ENCODE data around the gene CTIF. TPM values are rescaled to one million over a fixed set of nuclear protein-coding genes. Genes with fewer than 3 reads are reported as not detected.

CTIF gene
- total RNA-seq, 1 experiment from 2014 or later, result 8.3 TPM

DNA sequence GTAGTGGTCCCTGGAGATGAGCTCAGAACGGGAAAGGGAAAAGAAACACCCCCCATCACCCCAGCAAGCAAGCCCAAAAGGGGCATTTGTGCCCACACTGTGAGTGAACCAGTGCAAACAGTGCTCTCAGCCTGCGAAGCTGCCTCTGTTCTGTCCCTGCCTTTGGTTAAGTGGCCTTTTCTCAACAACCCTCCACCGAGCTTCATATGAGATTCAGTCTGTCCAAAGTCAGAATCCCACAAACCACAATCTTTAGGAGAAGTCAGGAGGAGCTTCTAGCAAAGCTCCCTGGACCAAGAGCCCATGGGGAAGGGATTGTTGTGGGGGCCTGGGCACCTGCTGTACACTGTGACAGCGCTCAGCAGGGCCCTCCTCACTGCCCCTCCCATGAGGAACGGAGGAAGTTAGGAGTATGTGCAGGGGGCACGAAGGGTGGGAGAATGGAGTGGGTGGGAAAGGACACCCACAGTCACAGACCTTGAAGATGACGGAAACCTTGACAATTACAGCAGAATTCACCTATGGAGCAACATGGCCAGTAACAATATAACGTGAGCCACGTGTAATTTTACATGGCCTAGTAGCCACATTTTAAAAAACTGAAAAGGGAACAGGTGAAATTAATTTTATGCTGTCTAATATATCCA, 292.4 kb downstream of the CTIF start:
- no peak for DNase-seq (ENCODE audit: low spot score)

DNA sequence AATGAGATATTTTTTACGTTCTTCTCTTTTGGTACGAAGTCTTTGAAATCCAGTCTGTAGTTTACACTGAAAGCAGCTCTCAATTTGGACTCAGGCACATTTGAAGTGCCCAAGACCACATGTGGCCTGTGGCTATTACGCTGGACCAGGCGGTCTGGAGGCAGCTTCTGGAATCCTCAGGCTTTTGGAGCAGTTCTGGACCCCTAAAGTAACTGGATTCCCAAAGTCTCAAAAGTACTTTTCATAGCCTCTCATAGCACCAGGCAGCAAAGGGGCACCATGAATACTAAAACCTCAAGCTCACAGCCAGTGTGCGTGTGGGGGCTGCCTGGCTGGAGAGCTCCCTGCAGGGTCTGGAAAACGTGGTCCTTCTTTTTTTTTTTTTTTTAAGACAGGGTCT, 293.0 kb downstream of the CTIF start:
- DNase-seq (ENCODE audit: low spot score), result no peak

DNA sequence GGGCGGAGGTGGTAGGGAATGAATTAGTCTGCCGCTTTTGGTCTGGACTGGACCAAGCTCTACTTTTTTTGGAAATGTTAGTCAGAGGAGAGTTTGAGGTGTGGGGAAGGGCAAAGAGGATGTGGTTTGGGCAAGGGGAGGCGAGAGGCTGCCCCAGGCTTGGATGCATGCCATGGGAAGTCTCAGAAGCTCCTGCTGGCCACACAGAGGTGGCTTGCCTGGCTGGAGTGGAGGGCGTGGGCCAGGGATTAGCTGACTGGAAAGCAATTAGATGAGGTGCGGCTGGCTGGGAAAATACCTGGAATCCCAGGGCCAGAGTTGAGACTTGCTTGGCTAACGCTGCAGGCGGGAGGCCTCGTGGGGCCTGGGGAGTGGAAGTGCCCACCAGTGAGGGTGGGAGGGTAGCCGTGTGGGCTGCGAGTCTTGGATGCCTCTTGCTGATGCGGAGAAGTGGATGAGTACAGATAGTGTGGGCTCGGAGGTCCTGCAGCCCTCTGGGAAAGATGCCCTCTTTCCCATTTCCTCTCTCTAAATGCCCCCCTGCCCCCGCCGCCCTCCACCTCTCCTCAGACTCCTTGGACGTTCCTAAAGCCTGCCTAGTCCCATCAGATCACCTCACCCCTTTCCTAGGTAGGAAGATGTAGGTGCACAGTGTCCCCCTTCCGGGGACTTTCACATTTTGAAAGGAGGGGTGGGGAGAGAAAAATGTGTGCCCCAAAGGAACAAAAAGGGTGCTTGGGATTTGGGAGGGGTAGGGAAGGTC, 294.3 kb downstream of the CTIF start:
- peak; percentile 26 for DNase-seq (ENCODE audit: low spot score)

DNA sequence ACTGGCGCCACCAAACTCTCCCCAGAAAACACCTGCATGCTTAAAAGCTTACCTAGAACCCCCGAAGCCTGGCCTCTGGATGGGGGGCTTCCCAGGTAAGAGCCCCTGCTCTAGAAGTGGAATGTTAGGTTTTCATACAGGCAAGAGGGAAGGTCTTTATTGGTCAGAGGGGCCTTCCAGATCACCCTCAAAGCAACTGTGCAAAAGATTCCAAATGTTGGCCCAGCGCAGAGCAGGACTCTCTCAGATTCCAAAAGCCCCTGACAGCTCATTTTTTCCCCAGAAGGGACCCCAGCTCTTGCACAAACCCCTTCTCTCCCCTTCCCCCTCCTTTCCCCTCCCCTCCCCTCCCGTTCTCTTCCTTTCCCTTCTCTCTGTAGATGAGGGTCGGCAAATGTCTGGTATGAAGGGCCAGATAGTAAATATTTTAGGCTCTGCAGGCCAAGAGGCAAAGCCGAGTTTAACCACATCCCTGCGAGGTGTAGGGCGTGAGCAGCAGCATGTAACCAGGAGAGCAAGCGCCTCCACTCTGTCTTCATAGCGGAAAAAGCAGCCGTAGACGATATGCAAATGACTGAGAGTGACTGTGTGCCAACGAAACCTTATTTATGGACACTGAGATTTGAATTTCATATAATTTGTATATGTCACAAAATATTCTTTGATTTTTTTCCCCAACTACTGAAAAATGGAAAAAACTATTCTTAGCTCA, 295.0 kb downstream of the CTIF start:
- DNase-seq (ENCODE audit: low spot score), result no peak

DNA sequence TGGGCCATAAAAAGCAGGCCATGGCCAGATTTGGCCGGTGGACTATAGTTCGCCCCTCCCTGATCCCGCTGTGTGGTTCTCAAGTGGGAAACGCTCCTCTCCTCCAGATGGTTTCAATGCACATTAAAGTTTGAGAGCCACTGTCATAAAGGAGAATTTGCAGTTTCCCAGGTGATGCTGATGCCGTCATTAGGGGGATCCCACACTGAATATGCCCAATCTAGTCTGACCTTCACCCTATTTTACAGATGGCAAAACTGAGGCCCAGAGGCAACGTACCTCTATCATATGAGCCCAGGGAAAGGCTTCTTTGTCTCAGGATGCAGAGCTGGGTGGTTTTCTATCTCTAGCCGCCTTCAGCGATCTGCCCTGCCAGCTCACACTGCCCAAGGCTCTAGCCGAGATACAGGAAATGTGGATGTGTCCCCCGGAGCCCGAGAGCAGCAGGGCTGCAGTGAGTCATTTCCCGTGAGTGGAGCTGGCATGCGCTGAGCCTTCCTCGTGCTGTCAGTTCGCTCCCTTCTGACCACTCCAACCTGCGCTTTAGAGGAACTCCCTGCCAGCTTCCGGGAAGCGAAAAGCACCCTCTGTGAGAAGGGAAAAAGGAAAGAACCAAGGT, 295.7 kb downstream of the CTIF start:
- peak; percentile 77 for DNase-seq (ENCODE audit: low spot score)

DNA sequence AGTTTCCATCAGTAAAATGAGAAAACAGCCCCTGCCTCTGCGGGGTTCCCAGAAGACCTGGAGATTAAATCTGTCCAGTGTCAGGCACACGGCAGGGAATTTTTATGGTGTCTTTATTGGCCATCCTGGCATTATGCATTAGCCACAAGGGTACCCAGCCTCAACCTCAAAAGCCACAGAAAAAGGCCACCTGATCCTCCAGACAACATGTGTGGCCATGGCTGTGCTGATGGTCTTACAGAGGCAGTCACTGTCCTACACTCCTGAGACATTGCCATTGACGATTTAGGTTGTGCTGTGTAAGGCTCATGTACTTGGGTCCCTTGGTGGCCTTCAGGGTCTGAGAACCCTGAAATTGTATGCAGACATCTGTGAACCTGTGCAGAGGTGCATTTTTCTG, 296.3 kb downstream of the CTIF start:
- DNase-seq (ENCODE audit: low spot score), result no peak

DNA sequence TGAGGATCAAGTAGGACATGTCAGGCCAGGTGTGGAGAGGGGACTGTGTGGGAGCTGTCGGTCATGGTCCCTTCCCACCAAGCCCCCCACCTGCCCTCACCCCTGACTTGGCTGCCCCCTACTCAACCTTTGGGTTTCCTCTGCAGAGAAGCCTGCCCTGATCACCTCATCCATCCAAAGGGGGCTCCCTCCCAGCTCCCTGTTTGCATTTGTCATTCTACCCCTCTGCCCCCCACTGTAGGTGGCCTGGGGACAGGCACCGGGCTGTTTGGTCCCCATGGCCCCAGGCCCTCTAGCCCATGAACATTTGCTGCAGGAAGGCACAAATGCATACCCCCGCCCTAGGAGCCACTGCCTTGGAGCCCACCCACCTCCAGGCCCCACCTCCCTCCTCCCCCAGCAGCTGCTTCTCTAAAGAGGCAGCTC, 296.9 kb downstream of the CTIF start:
- DNase-seq (ENCODE audit: low spot score), result no peak

DNA sequence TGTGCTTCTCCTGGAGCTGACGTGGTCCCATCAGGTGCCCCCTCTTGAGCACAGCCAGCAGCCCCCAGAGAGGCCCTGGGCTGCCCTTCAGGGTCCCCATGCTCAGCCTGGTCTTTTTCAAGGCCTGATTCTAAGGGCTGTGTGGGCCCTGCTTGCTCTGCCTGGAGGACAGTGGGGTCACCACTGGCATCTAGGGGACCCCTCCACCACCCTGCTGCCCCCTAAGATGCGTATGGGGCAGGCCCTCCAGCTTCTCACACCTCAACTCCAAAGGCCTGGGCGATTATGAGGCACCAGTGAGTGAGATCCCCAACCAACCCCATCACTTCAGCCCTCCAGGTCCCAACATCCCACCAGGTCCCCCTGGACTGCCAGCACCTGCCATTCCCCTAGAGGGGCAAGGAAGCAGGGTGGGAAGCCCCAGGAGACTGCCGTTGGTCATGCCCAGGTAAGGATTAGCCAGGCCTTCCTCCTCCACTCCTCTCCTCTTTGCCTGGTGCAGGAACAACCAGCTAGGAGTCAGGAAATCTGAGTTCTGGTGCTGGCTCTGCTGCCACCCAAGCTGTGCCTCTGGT, 297.5 kb downstream of the CTIF start:
- DNase-seq (ENCODE audit: low spot score), result no peak

DNA sequence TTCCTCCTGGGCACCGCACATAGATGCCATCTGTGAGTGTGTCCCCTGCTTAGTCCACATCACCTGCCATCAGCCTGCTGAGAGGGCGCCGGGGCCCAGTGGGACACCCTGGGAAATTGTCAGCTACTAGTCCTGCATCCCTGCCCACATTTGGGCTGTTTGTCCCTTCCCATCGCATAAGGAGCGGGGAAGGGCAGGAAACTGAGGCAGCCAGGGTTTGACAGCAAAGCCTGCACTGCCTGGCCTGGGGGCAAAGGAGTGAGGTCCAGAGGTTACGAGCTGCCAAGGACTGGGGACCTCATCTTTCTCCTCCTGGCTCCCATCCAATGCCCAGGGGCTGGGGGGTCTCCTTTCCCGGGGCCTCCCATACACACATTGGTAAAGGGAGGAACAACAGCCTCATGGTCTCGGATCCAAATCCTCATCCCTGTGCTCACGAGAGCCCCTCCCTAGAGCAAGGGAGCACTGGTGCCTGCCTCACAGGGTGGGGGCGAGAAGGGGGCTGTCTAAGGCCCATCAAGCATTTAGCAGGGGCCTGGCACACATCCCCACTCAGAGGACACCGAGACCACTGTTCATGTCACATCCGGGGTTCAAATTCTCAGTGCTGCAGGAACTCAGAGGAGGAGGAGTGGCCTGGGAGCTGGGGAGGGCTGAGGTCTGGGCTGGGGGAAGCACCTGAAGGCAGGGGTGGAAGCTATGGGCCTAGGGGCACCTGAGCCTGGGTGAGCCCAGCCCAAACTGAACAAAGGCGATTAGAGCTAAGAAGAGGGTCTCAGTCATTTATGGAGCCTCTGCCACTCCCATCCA, 298.2 kb downstream of the CTIF start:
- no peak for DNase-seq (ENCODE audit: low spot score)

DNA sequence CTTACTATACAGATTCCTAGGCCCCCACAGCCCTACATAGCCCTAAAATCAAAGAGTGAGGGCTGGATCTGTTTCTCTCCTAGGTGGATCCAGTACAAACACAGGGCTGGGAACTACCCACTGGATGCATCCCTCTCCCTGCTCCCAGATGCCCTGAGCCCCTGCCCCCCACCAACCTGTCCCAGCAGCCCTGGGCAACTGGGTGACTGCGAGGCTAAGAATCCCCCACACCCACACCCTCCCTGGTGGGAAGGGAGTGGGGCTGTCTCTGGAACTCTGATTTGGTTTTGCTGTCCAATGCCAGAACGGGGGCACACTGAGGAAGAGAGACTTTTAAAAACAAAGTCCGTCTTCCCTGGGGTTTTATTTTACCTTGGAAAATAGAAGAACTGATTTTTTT, 298.8 kb downstream of the CTIF start:
- no peak for DNase-seq (ENCODE audit: low spot score)

DNA sequence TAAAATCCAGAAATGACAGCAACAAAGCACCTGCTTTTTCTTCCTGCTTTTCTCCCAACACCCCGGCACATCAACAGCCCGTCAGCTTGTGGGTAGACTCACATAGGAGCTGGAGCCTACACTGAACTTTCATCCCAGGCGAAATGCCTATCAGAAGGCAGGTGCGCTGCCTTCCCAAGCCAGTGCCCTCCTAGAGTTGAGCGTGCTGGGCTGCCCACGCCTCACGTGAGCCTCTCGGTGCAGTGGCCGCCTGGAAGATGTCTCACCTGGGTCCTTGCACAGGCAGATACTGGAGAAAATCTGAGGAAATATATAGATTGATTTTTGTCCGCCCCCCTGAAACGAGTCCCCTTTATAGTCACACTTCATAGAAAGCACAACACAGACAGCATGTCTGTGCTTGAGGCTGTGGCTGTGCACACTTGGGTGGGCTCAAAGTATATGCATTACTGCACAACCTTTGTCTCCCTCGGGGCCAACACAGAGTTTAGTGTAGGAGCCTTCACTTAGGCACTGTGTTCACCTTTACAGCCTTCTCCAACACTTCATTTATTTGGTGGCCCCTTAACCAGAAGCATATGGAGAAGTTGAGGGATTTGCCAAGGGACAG, 299.4 kb downstream of the CTIF start:
- no peak for DNase-seq (ENCODE audit: low spot score)

DNA sequence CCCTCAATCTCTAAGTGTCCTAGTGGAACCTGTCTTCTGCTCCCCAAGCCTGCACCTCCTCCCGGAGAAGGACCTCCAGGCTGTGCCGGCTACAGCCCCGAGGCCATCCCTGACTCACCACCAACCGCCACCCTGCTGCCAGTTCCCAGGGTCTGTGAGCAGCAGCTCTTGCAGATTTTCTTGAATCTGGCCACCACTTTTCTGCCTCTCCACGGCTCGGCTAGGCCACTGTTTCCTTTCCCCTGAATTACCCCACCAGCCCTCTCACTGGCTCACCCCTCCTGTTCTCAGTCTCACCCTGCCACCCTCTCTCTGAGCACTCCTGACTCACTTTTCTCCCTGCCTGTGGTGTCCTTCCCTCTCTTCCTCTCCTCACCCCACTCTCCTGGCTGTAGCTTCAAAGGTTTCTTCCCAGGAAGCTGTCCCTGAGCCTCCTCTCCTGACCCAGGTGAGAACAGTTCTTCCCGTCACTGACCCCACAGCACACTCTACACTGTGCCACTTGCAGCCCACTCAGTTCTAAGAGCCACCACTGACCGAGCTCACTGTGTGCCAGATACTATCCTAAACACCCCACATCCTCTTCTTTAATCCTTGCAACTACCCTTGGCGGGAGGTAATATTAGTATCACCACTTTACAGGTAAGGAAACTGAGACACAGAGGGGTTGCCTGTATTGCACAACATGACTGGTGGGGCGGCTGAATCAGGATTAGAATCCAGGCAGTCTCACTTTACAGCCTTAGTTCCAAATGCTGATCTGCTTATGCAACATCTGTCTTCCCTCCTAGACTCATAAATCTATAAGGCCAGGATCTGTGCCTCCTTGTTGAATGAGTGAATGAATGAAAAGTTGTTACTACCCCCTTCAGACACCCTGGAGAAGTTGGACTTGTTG, 300.3 kb downstream of the CTIF start:
- no peak for DNase-seq (ENCODE audit: low spot score)

DNA sequence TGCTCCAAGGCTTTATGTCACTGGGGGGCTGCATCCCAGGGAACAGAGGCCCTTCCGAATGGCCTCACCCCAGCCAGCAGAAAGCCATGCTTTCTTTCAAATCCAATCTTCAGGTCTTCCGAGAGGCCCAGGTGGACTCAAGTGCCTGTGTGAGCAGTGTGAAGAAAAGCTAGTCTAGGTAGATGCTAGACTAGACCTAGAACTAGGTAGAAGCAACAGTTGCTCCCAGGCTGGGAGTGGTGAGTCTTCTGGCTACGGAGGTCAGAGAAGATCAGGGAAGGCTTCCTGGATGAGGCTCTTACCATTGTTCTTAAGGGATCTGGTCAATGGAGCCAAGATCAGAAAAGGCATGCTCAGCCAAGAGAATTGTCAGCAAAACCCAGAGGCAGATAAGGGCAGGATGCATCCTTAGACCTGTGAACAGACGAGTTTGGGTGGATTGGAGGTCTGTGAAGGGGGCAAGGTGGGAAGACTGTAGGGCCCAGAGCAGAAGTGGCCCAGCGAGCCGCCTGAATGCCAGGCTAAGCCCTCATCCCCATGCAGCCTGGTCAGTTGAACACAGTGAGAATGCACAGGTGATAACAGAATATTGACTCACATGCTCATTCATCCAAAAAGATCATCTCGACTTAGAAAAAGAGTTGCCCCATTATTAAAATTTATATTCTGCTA, 301.1 kb downstream of the CTIF start:
- no peak for DNase-seq (ENCODE audit: low spot score)

DNA sequence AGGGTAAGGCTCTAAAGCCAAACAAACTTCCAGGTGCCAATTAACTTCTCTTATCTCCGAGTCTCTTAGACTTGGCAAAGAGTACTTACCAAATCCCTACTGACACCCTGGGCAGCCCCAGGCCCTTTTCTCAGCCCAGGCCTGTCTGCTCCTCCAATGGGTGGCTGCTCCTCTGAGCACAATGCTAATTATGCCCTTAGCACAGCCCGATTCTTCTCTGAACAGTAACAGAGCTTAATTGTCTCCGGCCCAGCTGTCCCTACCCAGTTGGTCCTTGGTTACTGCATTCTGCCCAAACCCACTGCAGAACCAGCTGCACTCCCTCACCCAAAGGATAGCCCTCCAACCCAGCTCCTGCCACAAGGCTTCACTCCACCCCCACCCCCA, 301.7 kb downstream of the CTIF start:
- DNase-seq (ENCODE audit: low spot score), result no peak

DNA sequence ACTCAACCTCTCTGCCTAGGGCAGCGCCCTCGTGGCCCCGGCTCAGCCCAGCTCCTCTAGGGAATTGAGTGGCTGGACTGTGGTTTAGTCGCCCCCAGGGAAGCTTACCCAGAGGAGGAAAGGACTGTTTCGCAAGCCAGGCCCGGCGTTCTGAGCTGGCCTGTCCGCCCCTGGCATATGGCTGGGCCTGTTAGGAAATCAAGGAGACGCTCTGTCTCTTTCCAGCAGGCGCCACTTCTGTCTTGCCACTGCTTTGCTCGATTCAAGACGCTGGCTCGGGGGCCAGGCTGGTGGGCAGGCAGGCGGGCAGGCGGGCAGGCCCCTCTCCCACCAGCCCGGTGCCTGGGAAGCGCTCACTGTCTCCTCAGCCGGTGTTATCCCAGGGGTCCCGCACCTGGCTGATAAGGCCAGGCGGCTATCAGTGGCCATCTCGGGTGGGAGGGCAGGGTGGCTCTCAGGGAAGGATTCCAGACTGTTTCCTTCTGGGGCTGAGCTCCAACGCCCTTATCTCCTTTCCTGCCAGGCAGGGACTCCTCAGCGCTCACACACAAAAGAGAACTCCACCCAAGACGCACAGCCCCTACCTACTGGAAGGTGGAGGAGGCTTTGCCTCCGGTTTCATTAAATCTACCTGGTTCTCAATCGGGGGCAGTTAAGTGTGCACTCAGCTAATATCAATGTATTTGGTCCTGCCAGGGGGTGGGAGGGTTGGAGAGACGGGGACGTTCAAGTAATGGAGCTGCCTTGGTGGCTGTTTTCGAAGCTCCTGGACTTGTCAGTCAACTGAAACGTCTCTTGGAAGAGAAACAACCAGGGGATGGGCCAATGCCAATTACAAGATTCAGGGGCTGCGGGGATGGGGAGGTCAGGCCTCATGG, 302.8 kb downstream of the CTIF start:
- peak; percentile 46 for DNase-seq (ENCODE audit: low spot score)

DNA sequence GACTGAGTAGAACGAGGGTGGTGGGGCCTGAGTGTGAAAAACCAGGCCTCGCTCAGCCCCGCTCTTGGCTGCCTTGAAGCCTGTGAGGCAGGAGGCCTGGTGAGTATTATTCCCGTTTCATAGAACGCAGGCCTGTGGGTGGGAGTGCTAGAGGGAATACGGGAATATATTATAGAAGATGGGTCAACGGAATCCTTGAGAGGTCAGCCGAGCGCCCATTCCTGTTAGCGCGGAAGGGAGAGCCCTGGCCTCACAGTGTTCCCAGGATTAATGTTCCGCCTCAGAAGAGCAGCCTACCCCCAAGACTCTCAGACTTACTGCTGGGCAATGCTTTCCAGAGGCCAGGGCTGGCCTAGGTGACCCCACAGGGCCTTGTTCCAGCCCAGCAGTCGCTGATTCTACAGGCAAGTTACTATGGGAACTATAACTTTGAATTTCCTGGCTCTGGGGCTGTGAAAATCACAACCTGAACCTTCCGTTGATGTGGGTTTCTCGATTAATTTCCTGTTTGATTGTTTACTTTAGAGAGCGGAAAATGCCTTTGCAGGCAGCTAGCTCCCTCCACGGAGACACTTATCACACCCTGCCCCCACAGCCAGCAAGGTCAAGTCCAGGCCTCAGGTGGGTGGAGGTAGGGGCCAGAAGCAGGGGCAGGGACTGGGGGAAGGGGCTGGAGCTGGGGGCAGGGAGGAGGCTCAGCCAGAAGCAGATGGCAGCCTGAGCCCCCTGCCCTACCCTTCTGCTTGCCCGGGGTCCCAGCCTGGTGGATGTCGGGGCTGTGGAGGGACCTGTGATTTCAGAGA, 303.6 kb downstream of the CTIF start:
- peak; percentile 59 for DNase-seq (ENCODE audit: low spot score)

DNA sequence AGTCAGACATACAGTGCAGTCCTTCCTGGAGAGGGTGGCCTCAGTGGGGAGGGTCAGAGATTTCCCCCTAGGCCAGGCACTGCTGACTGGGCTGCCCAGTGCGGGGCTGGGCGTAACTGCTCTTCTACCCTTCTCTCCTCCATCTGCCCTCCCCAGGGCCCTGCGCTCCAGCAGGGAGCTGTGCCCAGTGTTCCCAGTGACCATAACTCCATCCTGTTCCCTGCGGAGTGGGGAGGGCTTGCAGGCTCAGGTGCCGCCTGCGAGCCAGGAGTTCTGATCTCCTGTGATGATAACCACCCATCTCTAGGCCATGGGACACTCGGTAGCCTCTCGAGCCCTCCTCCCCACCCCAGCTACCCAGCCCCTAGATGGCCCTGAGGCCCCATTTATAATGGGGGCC, 304.3 kb downstream of the CTIF start:
- DNase-seq (ENCODE audit: low spot score), result no peak

Measured in HT-29 (cell line).